Fibroblast of gingiva (primary cell): ENCODE results near the gene TNFRSF14.
A peak's percentile ranks its signal among the peaks of the same experiment; 100 is the strongest.

Experiments
- DNase-seq: peaks from one replicate; pipeline ENCODE4 v3.0.0-alpha.2; 2011; ENCODE audit warnings: low read depth

The TNFRSF14 gene

DNA sequence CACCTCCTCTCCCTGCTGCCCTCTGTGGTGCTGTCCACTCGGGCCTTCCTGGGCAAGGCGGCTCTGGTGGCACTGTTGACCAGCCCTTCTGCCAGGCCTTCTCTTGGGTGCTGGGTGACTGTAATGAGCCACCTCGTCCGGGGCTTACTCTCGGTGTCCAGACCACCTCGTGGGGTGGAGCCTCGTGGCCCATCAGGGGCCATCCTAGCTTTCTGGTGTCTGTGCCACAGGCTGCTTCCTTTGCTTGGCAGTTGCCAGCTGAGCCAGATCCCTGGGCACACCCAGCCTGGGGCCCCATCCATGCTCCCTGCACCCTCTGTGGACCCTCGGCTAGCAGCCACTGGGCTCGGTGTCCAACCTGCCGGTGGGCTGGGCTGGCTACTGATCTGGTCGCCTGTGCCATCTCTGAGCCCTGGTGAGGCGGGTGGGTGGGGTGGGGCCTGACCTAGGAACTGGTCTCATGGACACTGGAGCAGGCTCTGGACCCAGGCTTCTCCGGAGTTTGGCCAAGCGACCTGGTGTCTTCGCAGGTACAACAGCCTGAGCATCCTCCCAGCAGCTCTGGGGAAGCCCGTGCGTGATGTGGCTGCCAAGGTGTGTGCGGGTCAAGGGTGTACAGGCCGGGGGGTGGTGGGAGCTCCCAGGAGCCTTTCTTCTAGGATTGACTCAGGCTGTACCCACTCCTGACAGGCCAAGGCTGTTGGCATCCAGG, 31.8 kb downstream of the TNFRSF14 start:
- DNase-seq: no peak

DNA sequence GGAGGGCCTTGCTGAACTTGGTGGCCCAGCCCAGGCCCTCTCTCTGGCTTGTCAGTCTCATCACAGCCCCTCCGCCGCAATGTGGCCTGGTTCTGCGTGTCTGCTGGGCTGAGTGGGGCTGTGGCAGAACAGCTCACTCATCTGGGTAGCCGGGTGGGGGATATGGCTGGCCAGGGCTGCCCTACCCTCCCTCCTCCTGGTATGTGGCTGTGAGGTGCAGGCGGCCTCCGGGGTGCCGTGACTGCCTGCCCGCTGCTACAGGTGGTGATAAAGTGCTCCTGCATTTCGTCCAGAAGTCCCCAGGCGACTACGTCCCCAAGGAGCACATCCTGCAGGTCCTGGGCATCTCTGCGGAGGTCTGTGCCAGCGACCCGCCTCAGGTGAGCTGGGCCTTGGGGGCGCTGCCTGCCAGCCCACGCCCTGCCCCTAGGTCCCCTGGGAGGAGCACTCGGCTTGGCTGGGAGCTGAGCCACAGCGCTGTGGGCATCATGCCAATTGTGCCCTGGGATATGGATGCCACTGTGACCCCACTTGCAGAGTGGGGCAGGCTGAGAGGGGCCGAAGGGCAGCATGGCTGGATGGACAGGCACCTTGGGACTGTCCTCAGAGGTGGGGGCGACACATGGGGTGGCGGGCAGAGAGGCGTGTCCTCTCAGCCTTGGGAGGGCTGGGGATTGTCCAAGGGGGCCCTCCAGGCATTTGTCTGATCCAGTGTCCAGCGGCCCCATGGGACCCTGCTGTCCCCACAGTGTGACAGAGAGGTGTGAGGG, 32.7 kb downstream of the TNFRSF14 start:
- no peak for DNase-seq

DNA sequence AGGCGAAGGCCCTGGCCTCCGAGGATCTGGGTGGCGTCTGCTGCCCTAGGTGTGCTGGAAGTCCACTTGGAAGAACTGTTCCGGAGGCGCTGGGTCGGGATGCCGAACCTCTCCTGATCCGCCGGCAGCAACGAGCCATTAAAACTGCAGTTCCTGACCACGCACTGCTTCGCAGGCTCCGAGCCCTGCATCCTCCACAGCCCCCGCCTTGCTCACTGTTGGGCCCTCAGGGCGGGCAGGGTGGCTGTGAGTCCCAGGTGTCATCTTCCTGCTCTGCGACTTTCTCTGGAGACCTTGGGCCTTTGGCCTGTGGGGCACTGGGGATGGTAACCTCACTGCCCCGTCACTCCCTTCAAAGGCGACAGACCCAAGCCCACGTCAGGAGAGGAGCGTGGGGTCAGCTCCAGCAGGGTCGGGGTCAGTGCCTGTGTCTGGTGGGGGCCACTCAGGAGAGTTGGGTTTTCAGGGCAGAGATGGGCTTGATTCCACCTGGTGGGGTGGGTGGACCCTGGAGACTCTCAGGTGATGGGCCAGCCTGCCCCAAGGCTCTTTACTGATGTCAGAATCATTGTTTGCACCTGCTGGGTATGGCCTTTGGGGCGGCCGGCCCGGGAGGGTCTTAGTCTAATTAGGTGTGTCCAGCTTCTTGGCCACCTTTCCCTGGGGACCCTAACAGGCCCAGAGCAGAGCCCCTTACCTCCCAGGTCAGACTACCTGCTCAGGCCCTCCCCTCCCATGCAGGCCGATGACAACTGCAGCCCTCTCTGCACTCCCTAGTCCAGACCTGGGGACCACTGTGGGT, 33.5 kb downstream of the TNFRSF14 start:
- DNase-seq: no peak

DNA sequence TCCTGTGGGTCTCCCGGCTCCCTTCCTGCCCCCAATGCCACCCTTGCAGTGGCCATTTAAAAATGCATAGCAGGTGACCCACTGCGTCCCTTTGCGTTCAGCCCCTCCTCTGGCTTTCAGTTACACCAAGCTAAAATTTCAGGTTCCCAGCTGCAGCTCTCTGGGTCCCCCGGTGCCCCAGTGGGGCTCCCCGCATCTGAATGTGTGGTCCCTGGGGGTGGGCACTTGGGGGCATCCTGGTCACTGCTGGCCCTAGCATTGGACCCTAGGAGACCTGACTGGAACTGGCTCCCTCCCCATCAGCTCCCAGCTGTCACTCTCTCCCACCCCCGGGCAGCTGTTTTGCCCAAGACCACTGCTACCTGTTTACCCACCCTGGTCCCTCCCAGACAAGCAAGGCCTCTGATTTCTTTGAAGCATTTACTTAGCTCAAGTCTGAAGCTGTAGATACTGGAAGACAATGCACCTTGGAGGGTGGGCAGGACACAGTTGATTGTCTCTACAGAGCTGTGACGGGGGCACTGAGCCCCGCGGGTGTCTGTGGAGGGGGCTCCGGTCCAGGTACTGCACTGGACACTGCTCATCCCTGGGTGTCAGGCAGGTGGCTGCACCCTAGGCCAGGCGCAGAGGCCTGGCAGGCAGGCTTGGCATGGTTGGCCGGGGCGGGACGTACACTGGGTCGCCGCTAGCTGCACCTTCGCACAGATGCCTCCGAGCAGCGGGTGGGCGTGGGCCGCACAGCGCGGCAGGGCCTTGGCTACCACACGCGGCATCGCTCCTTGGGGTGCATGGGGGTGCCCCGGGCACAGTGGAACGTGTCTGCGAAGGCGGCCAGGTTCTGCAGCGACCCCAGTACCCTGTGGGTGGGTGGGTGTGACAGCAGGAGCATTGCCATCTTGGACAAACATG, 34.3 kb downstream of the TNFRSF14 start:
- no peak for DNase-seq

DNA sequence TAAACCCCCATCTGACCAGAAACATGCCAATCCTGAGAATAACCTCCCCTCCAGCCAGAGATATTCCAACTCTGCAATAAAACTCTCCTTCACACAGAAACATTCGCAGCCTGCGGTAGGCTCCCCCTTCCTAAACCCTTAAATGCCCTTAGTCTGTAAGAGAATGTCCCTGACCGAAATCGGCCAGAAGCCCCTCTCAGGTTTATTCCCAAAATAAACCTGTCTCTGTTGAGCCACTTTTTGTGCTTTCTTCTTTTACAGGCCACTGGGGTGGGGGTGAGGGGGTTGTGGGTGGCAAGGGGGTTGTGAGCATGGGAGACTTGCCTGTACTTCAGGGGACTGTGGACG, 35.0 kb downstream of the TNFRSF14 start:
- no peak for DNase-seq

DNA sequence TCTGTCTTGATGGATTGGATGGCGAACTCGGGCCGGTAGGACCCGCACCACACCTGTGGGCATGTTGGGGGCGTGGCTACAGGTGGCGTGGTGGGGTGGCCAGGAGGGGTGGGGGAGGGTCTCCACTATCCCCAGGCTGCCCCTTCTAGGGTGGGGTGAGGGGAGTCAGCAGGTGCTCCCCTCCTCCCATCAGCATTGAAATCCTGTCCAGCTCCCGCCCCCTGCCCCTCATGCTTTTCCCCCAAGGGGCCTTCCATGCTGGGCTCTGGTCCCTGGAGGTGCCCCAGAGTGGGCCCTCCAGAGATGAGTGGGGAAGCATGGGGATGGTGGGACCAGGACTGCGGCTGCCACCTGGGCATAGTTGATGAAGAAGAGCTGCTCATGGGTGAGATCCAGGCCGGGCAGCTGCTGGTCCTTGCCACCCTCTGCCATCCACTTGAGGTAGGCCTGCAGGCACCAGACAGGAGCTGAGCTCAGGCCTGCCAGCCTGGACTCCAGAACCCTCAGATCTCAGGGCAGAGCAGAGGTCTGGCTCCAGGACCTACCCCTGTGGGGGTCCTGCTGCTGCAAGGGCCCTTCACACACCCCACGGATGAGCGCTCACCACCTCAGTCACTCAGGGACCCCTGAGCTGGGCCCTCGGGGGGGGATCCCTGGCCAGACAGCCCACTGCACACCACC, 35.5 kb downstream of the TNFRSF14 start:
- no peak for DNase-seq

DNA sequence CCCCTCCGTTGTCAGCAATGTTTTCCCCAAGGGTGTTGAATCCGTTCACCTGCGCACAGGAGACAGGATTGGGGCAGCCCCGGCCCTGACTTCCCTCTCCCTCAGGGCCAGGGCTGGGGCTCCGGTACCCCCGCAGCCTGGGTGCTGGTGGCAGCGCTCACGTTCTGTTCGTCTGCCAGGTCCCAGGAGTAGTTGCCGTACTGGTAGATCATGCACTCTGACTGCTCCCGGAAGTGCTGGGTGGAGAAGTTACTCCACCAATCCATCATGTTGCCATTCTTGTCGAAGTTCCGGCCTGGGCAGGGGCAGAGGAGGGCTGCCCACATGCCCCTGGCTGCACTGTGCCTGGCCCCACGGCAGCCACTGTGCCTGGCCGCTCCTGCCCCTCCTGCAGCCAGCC, 36.5 kb downstream of the TNFRSF14 start:
- no peak for DNase-seq

DNA sequence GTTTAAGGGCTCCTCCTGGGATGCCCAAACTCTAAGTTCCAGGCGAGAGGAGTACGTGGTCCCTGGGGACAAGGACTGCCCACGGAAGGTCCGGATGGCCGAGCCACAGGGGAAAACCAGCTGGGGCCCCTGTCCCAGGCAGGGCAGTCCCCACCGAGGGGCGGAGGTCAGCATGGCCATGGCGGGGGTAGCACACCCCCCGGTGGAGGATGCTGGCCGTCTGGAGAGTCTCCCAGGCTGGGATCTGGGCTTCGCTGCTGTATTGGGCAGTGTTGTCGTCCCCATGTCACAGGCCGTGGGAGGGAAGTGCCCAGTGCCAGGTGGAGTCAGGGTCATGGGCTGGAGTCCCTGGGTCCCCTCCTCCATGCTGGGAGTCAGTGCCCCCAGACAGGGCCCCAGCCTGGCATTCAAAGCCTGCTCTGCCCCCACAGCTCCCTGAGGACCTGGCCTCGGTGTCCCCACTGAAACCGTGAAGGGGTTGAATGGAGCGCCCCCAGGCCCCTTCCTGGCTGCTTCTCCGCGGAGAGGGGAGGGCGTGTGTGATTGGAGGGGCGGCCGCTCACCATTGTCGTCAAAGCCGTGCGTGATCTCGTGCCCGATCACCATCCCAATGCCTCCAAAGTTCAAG, 37.2 kb downstream of the TNFRSF14 start:
- DNase-seq: no peak

DNA sequence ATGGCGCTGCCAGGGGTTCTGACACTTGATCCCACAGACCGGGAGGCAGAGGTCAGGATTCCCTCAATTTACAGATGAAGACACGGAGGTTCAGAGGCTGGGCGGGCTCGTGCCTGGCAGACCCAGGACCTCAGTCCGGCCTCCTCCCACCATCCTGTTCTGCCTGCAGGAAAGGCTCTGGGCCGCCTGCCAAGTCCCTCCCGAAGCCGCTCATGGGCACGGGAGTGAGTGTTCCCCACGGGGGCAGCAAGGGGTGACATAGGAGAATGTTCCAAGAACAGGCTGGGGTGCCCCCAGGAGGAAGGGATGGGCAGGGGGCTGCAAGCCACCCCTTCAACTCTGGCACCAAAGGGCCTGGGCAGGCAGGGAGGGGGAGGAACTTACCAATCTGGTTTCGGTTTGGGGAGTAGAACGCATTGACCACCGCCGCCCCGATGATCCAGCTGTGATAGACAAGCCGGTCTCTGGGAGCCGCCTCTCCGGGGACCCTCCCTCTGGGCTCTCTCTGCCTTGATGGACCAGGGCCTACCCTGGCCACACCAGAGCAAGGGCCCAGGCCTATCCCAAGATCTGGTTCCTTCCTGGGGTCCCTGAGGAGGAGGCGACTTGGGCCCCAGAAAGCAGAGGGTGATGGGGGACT, 38.0 kb downstream of the TNFRSF14 start:
- peak; percentile 29 for DNase-seq

DNA sequence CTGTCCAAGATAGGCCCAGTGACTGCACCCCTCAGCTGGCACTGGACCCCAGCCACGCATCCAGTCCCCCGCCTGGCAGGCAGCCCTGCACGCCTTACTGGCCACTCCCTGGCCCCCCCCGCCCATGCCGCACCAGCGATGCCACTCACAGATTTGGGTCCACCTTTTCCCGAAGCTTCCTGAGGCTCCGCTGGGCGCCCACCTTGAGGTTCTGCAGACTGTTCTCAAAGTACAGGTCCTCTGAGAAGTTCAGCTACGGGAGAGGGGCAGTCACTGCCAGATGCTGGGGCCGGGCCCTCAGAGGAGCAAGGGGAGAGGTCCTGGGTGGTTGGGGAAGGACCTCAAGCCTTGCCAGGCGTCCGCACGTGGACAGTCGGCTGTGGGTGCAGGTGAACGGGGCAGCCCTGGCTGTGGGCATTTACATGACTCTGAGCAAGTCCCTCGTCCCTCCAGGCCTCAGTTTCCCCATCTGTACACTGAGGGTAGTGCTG, 38.5 kb downstream of the TNFRSF14 start:
- no peak for DNase-seq

DNA sequence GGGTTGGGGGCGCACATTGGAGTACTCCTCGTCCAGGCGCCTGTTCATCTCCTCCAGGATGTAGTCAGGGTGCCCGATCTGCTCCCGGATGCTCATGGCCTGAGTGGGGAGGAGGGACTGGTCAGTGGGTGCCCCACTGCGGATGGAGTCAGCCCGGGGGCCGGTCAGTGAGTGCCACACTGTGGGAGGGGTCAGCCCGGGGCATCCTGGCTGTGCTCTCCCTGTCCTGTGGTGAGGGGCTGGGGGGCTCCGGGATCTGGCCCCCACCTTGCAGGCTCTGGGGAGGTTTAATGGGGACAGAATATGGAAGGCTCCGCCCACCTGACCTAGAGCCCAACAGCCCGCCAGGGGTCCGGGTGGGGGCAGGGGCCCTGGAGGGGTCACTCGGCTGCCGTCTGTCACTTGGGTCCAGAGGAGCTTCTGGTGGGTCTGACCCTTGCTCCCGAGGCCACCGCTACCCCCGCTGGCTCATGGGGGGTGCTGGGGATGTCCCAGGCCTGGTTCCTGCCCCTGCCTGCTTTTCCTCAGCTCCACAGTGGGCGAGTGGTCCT, 39.2 kb downstream of the TNFRSF14 start:
- no peak for DNase-seq

DNA sequence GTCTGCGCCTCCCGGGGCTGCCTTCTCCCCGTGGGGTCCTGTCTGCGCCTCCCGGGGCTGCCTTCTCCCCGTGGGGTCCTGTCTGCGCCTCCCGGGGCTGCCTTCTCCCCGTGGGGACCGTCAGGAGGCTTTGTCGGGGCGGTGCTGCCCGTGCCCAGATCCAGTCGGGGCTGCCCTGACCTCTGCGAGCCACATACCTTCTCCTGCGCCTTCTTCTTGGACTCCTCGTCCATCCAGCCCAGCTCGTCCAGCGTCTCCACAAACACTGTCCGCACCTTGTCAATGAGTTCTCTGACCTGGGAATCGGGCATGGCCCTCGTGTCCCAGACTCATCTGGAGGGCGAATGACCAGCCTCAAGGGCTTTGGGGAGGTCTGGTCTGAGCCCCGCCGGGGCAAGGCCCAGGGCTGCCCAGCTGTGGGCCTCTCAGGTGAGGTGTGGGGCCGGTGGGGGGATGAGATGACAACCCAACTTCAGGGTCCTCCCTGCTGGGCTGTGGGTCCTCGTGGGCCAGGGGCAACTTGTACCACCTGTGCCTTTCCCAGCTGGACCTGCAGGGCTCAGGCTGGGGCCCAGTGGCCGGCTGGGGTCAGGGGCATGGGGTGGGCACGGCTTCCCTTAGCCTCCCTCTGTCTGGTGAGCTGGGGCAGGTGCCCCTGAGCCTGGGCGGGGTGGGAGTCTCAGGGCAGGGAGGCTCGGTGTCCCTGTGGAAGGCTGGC, 39.8 kb downstream of the TNFRSF14 start:
- DNase-seq: no peak

DNA sequence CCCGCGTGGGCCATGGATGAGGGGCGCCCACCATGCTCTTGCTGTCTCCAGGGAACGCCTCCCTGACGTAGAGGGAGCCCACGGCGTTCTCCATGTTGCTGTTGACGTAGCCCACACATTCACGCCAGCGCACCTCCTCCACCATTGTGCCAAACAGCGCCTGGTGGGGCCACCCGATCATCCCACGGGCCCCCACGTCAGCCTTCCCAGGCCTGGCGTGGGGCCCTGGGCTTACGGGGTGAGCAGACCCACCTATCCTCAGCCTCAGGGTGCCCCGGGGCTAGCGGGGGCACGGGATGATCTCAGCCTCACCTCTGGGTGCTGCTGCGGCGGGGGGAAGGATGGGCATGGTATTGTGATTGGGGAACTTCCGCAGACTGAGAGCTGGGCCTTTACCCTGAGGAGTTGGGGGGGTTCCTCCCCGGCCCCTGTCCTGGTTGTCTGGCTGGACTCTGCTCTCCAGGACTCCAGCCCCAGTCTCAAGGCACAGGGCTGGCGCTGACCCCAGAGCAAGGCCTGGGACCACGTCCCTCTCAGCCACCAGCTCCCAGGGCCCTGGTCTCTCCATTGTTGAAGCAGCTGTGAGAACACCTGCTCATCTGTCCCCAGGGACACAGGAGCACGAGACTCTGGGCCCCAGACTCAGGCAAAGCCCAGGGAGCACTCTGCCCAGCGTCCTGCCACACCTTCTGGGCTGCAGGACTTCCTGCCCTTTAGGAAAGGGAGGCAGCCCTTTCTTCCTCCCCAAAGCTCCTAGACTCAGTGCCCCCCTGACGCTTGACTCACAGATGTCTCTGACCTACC, 40.6 kb downstream of the TNFRSF14 start:
- DNase-seq: no peak

DNA sequence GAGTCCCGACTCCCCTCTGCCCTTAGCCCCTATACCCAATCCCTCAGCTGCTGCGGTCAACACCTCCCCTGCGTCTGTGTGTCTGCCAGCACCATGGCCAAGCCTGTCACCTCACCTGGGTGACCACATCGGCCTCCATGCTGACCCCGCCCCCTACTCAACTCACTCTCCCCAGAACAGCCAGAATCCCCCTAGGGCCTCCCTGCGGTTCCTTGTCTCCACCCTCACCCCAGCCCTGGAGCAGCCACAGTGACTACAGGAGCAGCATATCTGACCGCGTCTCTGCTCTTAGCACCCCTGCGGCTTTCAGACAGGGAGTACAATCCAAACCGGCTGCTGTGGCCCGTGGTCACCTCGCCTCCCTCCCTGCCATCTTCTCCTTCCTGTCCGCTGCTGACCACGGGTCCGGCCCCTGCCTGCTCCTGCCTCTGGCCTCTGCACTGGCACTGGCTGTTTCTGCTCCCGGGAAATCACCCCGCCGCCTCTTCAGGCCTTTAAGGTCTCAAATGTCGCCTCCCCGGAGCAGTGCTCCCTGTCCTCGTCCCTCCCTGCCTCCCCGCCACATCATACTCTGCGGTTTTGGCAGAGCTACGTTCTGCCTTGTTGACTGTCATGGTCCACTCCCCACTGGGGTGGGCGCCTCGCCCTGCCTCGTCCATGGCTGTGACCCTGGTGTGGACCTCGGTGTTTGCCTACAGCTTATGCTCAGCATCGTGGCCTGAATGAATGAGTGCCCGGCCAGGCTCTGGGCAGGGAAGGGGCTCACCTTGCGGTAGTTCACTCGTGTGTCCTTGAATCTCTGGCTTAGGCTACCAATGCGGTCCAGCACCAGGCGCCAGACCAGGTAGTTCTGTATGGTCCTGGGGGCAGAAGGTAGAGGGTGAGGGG, 41.5 kb downstream of the TNFRSF14 start:
- no peak for DNase-seq

DNA sequence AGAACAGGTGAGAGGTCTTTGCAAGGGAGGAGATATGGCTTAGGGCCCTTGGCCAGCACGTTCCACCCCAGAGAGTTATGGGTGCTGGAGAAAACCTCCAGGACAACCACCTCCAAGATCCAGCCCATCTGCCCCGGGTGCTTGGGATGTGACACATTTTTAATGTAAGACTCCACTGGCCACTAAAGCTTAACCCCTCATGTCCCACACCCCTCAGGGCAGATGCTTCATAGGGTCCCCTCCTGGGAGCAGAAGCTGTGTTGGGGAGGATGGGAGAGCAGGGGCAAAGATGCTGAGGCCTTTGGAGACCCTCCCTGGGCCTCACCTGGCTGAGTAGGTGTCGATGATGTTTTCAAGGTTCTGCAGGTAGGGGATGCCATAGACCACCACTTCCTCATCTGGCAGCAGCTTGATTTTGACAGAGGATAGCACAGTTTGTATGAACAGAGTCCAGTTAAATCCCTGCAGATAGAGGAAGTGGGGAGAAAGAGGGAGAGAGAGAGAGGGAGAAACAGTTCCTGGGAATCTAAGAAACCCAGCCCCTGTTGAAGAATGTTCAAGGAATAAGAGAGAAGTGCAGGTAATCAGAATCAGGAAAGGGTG, 42.3 kb downstream of the TNFRSF14 start:
- DNase-seq: no peak

DNA sequence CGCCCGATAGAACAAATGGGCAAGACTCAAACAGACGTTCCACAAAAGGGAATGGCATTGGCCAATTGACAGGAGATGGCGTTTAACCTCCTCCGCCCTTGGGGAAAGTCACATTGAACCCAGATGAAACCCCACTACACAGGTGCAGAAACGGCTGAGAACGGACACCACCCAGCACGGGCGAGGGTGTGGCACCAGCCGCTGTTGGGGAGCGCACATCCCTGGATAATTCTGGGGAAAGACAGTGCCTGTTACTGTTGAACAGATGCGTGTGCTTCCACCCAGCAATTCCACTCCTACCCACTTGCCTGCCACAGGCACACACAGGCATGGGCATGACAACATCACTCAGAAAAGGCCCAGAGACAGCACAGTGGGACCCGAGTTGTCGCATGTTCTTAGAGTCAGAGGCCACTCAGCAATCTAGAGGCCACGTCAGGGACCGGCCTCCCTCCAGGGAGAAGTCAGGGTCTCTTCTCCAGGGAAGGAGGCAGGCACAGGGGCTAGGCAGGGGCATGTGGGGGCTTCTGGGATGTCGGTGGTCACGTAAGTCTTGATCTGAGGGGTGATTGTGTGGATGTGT, 45.6 kb downstream of the TNFRSF14 start:
- no peak for DNase-seq
